ENCODE measurements around the gene CYYR1. TPM values are rescaled to one million over a fixed set of nuclear protein-coding genes. Genes with fewer than 3 reads are reported as not detected.

CYYR1 gene
- total RNA-seq, 1 experiment from 2014 or later: not detected

GRCh38 chr21:26441149-26441548, 131.9 kb downstream of the CYYR1 start:
- no TSS peak for BruUV-seq (replicated peaks)
- no peak for TF ChIP-seq REST (IDR thresholded peaks at IDR 0.05; ENCODE audit: insufficient read depth in 1 of 2, low read depth in 2 of 2, low read length in 1 of 2)
- no peak for TF ChIP-seq POLR2AphosphoS5 (IDR thresholded peaks at IDR 0.05; ENCODE audit: low read depth, low read length)
- no peak for TF ChIP-seq SIN3A (IDR thresholded peaks at IDR 0.05; ENCODE audit: borderline replicate concordance, insufficient read depth, low read depth, low read length)
- TF ChIP-seq, protein P1, sequence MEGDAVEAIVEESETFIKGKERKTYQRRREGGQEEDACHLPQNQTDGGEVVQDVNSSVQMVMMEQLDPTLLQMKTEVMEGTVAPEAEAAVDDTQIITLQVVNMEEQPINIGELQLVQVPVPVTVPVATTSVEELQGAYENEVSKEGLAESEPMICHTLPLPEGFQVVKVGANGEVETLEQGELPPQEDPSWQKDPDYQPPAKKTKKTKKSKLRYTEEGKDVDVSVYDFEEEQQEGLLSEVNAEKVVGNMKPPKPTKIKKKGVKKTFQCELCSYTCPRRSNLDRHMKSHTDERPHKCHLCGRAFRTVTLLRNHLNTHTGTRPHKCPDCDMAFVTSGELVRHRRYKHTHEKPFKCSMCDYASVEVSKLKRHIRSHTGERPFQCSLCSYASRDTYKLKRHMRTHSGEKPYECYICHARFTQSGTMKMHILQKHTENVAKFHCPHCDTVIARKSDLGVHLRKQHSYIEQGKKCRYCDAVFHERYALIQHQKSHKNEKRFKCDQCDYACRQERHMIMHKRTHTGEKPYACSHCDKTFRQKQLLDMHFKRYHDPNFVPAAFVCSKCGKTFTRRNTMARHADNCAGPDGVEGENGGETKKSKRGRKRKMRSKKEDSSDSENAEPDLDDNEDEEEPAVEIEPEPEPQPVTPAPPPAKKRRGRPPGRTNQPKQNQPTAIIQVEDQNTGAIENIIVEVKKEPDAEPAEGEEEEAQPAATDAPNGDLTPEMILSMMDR (IDR thresholded peaks at IDR 0.05): no peak
- no peak for TF ChIP-seq TCF7L2 (IDR thresholded peaks at IDR 0.05; ENCODE audit: low read depth, low read length)
- no peaks in the 10 kb centered on the region for H3K4me1 ChIP-seq (ENCODE audit: control insufficient read depth, insufficient read depth, low read length)
- in situ Hi-C loops (cut with HindIII; ENCODE audit: low pct_unique_long_range_greater_than_20kb, low sequenced_read_pairs) (no loop called here), intact Hi-C loops (cut with micrococcal nuclease; ENCODE audit: unreplicated experiment) (no loop called here)
- H3K36me3 ChIP-seq (ENCODE audit: control insufficient read depth, insufficient read depth, low read length): no peaks in the 10 kb centered on the region
- H3K9me3 ChIP-seq (ENCODE audit: control insufficient read depth, insufficient read depth, low read depth, low read length): no peaks in the 10 kb centered on the region
- POLR2A ChIA-PET: no interaction called here
- no peak overlapping the region for H3K27ac ChIP-seq (ENCODE audit: low read length)
- no peaks in the 10 kb centered on the region for H3K27me3 ChIP-seq (ENCODE audit: control insufficient read depth, insufficient read depth, low read length)
- no peak overlapping the region for H3K4me3 ChIP-seq (ENCODE audit: low read depth in 2 of 2, low read length in 2 of 2)
- ATAC-seq (no peak), DNase-seq (ENCODE audit: low read depth, low spot score) (no peak)
- CTCF ChIA-PET: no interaction called here

DNA sequence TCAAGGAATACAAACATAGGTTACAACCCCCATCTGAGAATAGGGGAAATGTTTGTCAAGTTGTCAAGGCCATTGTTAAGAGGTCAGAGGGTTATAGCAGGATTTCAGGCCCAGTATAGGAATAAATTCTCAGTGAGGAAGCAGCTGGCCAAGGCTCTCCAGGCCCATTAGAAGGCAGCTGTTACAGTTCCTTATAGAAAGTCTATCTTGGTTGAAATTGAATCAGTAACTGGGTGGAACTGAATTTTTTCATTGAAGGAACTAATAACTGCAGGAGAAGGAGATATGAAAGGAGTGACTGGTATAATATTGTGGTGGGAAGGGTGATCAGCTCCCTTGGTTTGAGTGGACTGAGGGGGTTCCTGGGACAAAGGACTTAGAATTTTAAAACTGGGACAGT, 134.1 kb downstream of the CYYR1 start:
- intact Hi-C loops (cut with micrococcal nuclease; ENCODE audit: unreplicated experiment) (no loop called here), in situ Hi-C loops (cut with HindIII; ENCODE audit: low pct_unique_long_range_greater_than_20kb, low sequenced_read_pairs) (no loop called here)
- POLR2A ChIA-PET: no interaction called here
- BruUV-seq (replicated peaks): no TSS peak
- H3K36me3 ChIP-seq (ENCODE audit: control insufficient read depth, insufficient read depth, low read length): no peaks in the 10 kb centered on the region
- CTCF ChIA-PET: no interaction called here
- TF ChIP-seq POLR2AphosphoS5 (IDR thresholded peaks at IDR 0.05; ENCODE audit: low read depth, low read length) (no peak), REST (IDR thresholded peaks at IDR 0.05; ENCODE audit: insufficient read depth in 1 of 2, low read depth in 2 of 2, low read length in 1 of 2) (no peak), SIN3A (IDR thresholded peaks at IDR 0.05; ENCODE audit: borderline replicate concordance, insufficient read depth, low read depth, low read length) (no peak), TCF7L2 (IDR thresholded peaks at IDR 0.05; ENCODE audit: low read depth, low read length) (no peak)
- TF ChIP-seq, protein P1 (IDR thresholded peaks at IDR 0.05): no peak
- no peak overlapping the region for H3K4me3 ChIP-seq (ENCODE audit: low read depth in 2 of 2, low read length in 2 of 2)
- H3K27me3 ChIP-seq (ENCODE audit: control insufficient read depth, insufficient read depth, low read length): no peaks in the 10 kb centered on the region
- H3K4me1 ChIP-seq (ENCODE audit: control insufficient read depth, insufficient read depth, low read length): no peaks in the 10 kb centered on the region
- DNase-seq (ENCODE audit: low read depth, low spot score) (no peak), ATAC-seq (no peak)
- no peaks in the 10 kb centered on the region for H3K9me3 ChIP-seq (ENCODE audit: control insufficient read depth, insufficient read depth, low read depth, low read length)
- no peak overlapping the region for H3K27ac ChIP-seq (ENCODE audit: low read length)
